Measurements from ENCODE around the gene DNAH11. TPM values are rescaled to one million over a fixed set of nuclear protein-coding genes. Genes with fewer than 3 reads are reported as not detected.

DNAH11 gene
- total and polyA plus RNA-seq, 4 donors: 0.05 to 0.50 (median 0.11) TPM

Other genes starting within 250 kb of the DNAH11 start
- gene SP4, start 115.0 kb upstream of the DNAH11 start, total RNA-seq: 10 to 100 TPM; 12.1 to 13.2 TPM
- 1 to 10 TPM in 1 of 2 donors, under 1 TPM in 1; 0.61 to 1.3 TPM for gene SP4, start 115.0 kb upstream of the DNAH11 start, polyA plus RNA-seq

Data from liver (tissue), 4 donors.